Loucy (cell line): ENCODE measurements around the gene MAN1B1.

Experiments used
- EZH2phosphoT487 ChIP-seq: fragments of 200-600 bp; IDR thresholded peaks from 2 replicates; pipeline ENCODE4 v1.6.1; 2018; ENCODE audit warnings: antibody characterized with exemption, mild to moderate bottlenecking, moderate library complexity, borderline replicate concordance
- TF ChIP-seq, protein P1 (sequence below): fragments of 200-600 bp; sonication (generic); conservative IDR thresholded peaks from 2 replicates; pipeline ENCODE4 v1.5.1; 2014; ENCODE audit warnings: mild to moderate bottlenecking, antibody characterized with exemption, low read length

- TF ChIP-seq, protein P1, sequence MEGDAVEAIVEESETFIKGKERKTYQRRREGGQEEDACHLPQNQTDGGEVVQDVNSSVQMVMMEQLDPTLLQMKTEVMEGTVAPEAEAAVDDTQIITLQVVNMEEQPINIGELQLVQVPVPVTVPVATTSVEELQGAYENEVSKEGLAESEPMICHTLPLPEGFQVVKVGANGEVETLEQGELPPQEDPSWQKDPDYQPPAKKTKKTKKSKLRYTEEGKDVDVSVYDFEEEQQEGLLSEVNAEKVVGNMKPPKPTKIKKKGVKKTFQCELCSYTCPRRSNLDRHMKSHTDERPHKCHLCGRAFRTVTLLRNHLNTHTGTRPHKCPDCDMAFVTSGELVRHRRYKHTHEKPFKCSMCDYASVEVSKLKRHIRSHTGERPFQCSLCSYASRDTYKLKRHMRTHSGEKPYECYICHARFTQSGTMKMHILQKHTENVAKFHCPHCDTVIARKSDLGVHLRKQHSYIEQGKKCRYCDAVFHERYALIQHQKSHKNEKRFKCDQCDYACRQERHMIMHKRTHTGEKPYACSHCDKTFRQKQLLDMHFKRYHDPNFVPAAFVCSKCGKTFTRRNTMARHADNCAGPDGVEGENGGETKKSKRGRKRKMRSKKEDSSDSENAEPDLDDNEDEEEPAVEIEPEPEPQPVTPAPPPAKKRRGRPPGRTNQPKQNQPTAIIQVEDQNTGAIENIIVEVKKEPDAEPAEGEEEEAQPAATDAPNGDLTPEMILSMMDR: no peak
- no peak for TF ChIP-seq EZH2phosphoT487
Measured at GRCh38 chr9:137141976-137142936, 55.5 kb downstream of the MAN1B1 start.
